Endodermal cell (in vitro differentiated cells): ENCODE data around the gene VWA8. TPM values are rescaled to one million over a fixed set of nuclear protein-coding genes. Genes with fewer than 3 reads are reported as not detected.
"Not testable (repeated sequence)": the region's sequence is repeated elsewhere in the genome, so short reads cannot be mapped to it uniquely, and the experiment has no call there.

Source experiments
- DNase-seq: peaks from one replicate; pipeline ENCODE4 v3.0.0-alpha.2; 2017
- H3K27ac ChIP-seq: 2 replicates; pipeline ENCODE4 v1.5.1; 2013; ENCODE audit warnings: mild to moderate bottlenecking, low read depth, low read length, moderate library complexity
- H3K27me3 ChIP-seq: 2 replicates; pipeline ENCODE4 v1.6.1; 2013; ENCODE audit warnings: mild to moderate bottlenecking, low read length, moderate library complexity; ENCODE audit not compliant: insufficient read depth, control insufficient read depth, poor library complexity, severe bottlenecking
- H3K36me3 ChIP-seq: 2 replicates; pipeline ENCODE4 v1.7.0; 2013; ENCODE audit warnings: mild to moderate bottlenecking, low read length, moderate library complexity; ENCODE audit not compliant: control insufficient read depth, insufficient read depth
- H3K4me1 ChIP-seq: one replicate; pipeline ENCODE4 v1.7.0; 2013; ENCODE audit warnings: low read length; ENCODE audit not compliant: control insufficient read depth, insufficient read depth
- H3K4me3 ChIP-seq: 2 replicates; pipeline ENCODE4 v1.5.1; 2013; ENCODE audit warnings: mild to moderate bottlenecking, low read length, moderate library complexity
- H3K9ac ChIP-seq: 2 replicates; pipeline ENCODE4 v1.6.1; 2013; ENCODE audit warnings: mild to moderate bottlenecking, low read length, moderate library complexity; ENCODE audit not compliant: poor library complexity, severe bottlenecking; ENCODE audit errors: extremely low read depth
- H3K9me3 ChIP-seq: 2 replicates; pipeline ENCODE4 v1.6.1; 2013; ENCODE audit warnings: mild to moderate bottlenecking, low read length, moderate library complexity; ENCODE audit not compliant: control insufficient read depth
- H3K27ac Mint-ChIP-seq: 2 replicates; pipeline ENCODE4 v1.8.0; 2020; ENCODE audit warnings: mixed read lengths
- H3K27me3 Mint-ChIP-seq: 2 replicates; pipeline ENCODE4 v1.8.0; 2021; ENCODE audit warnings: mild to moderate bottlenecking, mixed read lengths; ENCODE audit not compliant: insufficient read depth
- H3K36me3 Mint-ChIP-seq: 2 replicates; pipeline ENCODE4 v1.8.0; 2020; ENCODE audit warnings: low read depth, mixed read lengths
- H3K4me1 Mint-ChIP-seq: 2 replicates; pipeline ENCODE4 v1.8.0; 2020; ENCODE audit warnings: mixed read lengths
- H3K4me3 Mint-ChIP-seq: 2 replicates; pipeline ENCODE4 v1.8.0; 2020; ENCODE audit warnings: mild to moderate bottlenecking, moderate library complexity, mixed read lengths
- H3K9me3 Mint-ChIP-seq: 2 replicates; pipeline ENCODE4 v1.8.0; 2020; ENCODE audit warnings: mild to moderate bottlenecking, mixed read lengths
- CTCF ChIP-seq: fragments of 200-600 bp; sonication (generic); conservative IDR thresholded peaks from 2 replicates; pipeline ENCODE4 v1.5.0; 2021; ENCODE audit warnings: antibody characterized with exemption, mild to moderate bottlenecking
- WGBS, 2 experiments: methylation state at CpG; one replicate each; pipeline versions ENCODE4 v1.1.5 to v1.1.7; 2013; ENCODE audit warnings: missing lambda C conversion rate in 2 of 2, mixed read lengths in 1 of 2; ENCODE audit not compliant: insufficient coverage in 1 of 2, insufficient read length in 1 of 2; 5-methylcytosine and 5-hydroxymethylcytosine counted together
- total RNA-seq, 2 donors: library from RNA; stranded (reverse); fragmentation: NEBNext Ultra II Directional in 1 of 2; extraction: Animal tissue kit (Norgen Biotek cat#: 25700) in 1 of 2; gene quantifications; 2 replicates in 1 of 2; 3 replicates in 1 of 2; pipeline ENCODE4 v1.2.1, GENCODE V29; 2021

Gene VWA8
- total RNA-seq, 2 donors from 2014 or later, result 24.6 to 25.6 TPM

- H3K27ac Mint-ChIP-seq, result no peak overlapping the region
Observed at GRCh38 chr13:41930154-41930553, 30.8 kb downstream of the VWA8 start.

GRCh38 chr13:41928323-41928722 is 32.6 kb downstream of the VWA8 start:
- no peak overlapping the region for H3K4me3 ChIP-seq
- Mint-ChIP-seq H3K4me3 (no peak overlapping the region), H3K36me3 (peaks cover 27% of the 10 kb centered on the region)

More at GRCh38 chr13:41930154-41930553, 30.8 kb downstream of the VWA8 start:
- peaks cover 22% of the 10 kb centered on the region for H3K36me3 Mint-ChIP-seq
- Histone ChIP-seq H3K9me3 (peaks cover under 1% of the 10 kb centered on the region), H3K36me3 (peaks cover 7% of the 10 kb centered on the region), H3K9ac (no peak overlapping the region), H3K27ac (no peak overlapping the region), H3K27me3 (no peaks in the 10 kb centered on the region), H3K4me1 (no peaks in the 10 kb centered on the region), H3K4me3 (no peak overlapping the region)
- no peaks in the 10 kb centered on the region for H3K27me3 Mint-ChIP-seq
- H3K4me3 Mint-ChIP-seq, result no peak overlapping the region
- DNase-seq, result no peak
- 100% methylated on average over 5 of the region's 5 CpGs; no CpG with 5 or more reads in 1 of the 2 experiments for WGBS, 2 experiments
- H3K4me1 Mint-ChIP-seq, result no peaks in the 10 kb centered on the region
- no peak for TF ChIP-seq CTCF
- peaks cover 4% of the 10 kb centered on the region for H3K9me3 Mint-ChIP-seq

GRCh38 chr13:41925014-41925413 is 35.9 kb downstream of the VWA8 start:
- Histone ChIP-seq H3K36me3 (peaks cover 12% of the 10 kb centered on the region), H3K27me3 (no peaks in the 10 kb centered on the region), H3K27ac (no peak overlapping the region), H3K9ac (no peak overlapping the region), H3K9me3 (peaks cover 22% of the 10 kb centered on the region), H3K4me1 (no peaks in the 10 kb centered on the region), H3K4me3 (no peak overlapping the region)
- no peak overlapping the region for H3K4me3 Mint-ChIP-seq
- no peaks in the 10 kb centered on the region for H3K27me3 Mint-ChIP-seq
- no peak overlapping the region for H3K27ac Mint-ChIP-seq
- peaks cover 5% of the 10 kb centered on the region for H3K4me1 Mint-ChIP-seq
- H3K9me3 Mint-ChIP-seq, result peaks cover 36% of the 10 kb centered on the region
- TF ChIP-seq CTCF, result no peak
- WGBS, 2 experiments, result 100% methylated on average over 2 of the region's 2 CpGs; no CpG with 5 or more reads in 1 of the 2 experiments
- no peak for DNase-seq
- H3K36me3 Mint-ChIP-seq, result peaks cover 38% of the 10 kb centered on the region

More at GRCh38 chr13:41928323-41928722, 32.6 kb downstream of the VWA8 start:
- H3K4me1 ChIP-seq, result no peaks in the 10 kb centered on the region
- peaks cover 19% of the 10 kb centered on the region for H3K9me3 ChIP-seq
- DNase-seq, result no peak
- peaks cover 12% of the 10 kb centered on the region for H3K36me3 ChIP-seq
- H3K27me3 ChIP-seq, result no peaks in the 10 kb centered on the region
- no peak overlapping the region for H3K9ac ChIP-seq
- Mint-ChIP-seq H3K27me3 (no peaks in the 10 kb centered on the region), H3K4me1 (no peaks in the 10 kb centered on the region), H3K9me3 (peaks cover 17% of the 10 kb centered on the region), H3K27ac (no peak overlapping the region)
- no peak for TF ChIP-seq CTCF
- 67 to 100% methylated on average over 1 to 2 of the region's 2 CpGs for WGBS, 2 experiments
- no peak overlapping the region for H3K27ac ChIP-seq

GRCh38 chr13:41922894-41923293 is 38.0 kb downstream of the VWA8 start:
- H3K27ac Mint-ChIP-seq, H3K27me3 Mint-ChIP-seq, H3K4me1 Mint-ChIP-seq, H3K4me3 ChIP-seq, H3K4me3 Mint-ChIP-seq, H3K4me1 ChIP-seq, H3K27ac ChIP-seq, H3K27me3 ChIP-seq, H3K9ac ChIP-seq, DNase-seq: not testable (repeated sequence)
- Histone ChIP-seq H3K9me3 (peaks cover 22% of the 10 kb centered on the region), H3K36me3 (peaks cover 12% of the 10 kb centered on the region)
- Mint-ChIP-seq H3K9me3 (peaks cover 36% of the 10 kb centered on the region), H3K36me3 (peaks cover 34% of the 10 kb centered on the region)
- WGBS, 2 experiments, result 95% methylated on average over 3 of the region's 4 CpGs; no CpG with 5 or more reads in 1 of the 2 experiments
